Transverse colon (tissue), 4 donors: ENCODE measurements around the gene OSM. TPM values are rescaled to one million over a fixed set of nuclear protein-coding genes. Genes with fewer than 3 reads are reported as not detected.
A peak's percentile ranks its signal among the peaks of the same experiment; 100 is the strongest.

ENCODE experiments used
- DNase-seq: peaks from one replicate; pipeline ENCODE4 v3.0.0-alpha.2; 2019
- H3K27ac ChIP-seq, 4 donors: fragments of 200-600 bp; sonication (generic); 2 replicates each; pipeline ENCODE4 v1.5.1; 2016 to 2018; ENCODE audit warnings: inconsistent platforms in 4 of 4
- H3K27me3 ChIP-seq: fragments of 200-600 bp; sonication (generic); 2 replicates; pipeline ENCODE4 v1.5.1; 2017; ENCODE audit warnings: inconsistent platforms
- H3K36me3 ChIP-seq, 4 donors: fragments of 200-600 bp; sonication (generic); 2 replicates each; pipeline ENCODE4 v1.5.1; 2017 to 2019; ENCODE audit warnings: inconsistent platforms in 4 of 4
- H3K4me1 ChIP-seq, 4 donors: fragments of 200-600 bp; sonication (generic); 2 replicates each; pipeline ENCODE4 v1.5.1; 2017 to 2020; ENCODE audit warnings: inconsistent platforms in 4 of 4
- H3K4me3 ChIP-seq, 4 donors: fragments of 200-600 bp; sonication (generic); 1 replicate in 1 of 4; 2 replicates in 3 of 4; pipeline versions ENCODE4 v1.5.1 to v1.6.1; 2017 to 2019; ENCODE audit warnings: inconsistent platforms in 4 of 4
- H3K9me3 ChIP-seq, 2 donors: fragments of 200-600 bp; sonication (generic); 2 replicates each; pipeline ENCODE4 v1.5.1; 2017 to 2019; ENCODE audit warnings: inconsistent platforms in 2 of 2
- CTCF ChIP-seq, 5 experiments: fragments of 200-600 bp in 3 of 5; fragments of 450-650 bp in 2 of 5; sonication (generic) in 3 of 5; IDR thresholded peaks; 1 replicate in 2 of 5; 2 replicates in 3 of 5; pipeline ENCODE4 v1.5.1; 2016 to 2017; ENCODE audit warnings: antibody characterized with exemption in 5 of 5, inconsistent platforms in 3 of 5, mild to moderate bottlenecking in 2 of 5, moderate library complexity in 1 of 5
- EP300 ChIP-seq: sonication (generic); formaldehyde crosslinking; IDR thresholded peaks from one replicate; pipeline ENCODE4 v1.6.1; 2017; ENCODE audit warnings: antibody characterized with exemption, low read depth
- POLR2A ChIP-seq: fragments of 450-650 bp; IDR thresholded peaks from one replicate; pipeline ENCODE4 v1.6.1; 2016; ENCODE audit warnings: antibody characterized with exemption, mild to moderate bottlenecking, moderate library complexity
- POLR2AphosphoS5 ChIP-seq, 3 donors: sonication (generic); formaldehyde crosslinking; IDR thresholded peaks; one replicate each; pipeline ENCODE4 v1.6.1; 2016; ENCODE audit warnings: antibody characterized with exemption in 3 of 3
- WGBS, 2 donors: methylation state at CpG; one replicate each; pipeline ENCODE4 v1.1.5; 2018; ENCODE audit warnings: low coverage in 1 of 2; 5-methylcytosine and 5-hydroxymethylcytosine counted together
- in situ Hi-C, 4 donors: fragments of 200-750 bp; cut with MboI; loops; one replicate each; pipeline versions ENCODE4 v1.15.0 to v1.15.1; 2017; ENCODE audit warnings: low sequenced_read_pairs in 3 of 4, low pct_ligation_motif_present in 1 of 4, low pct_unique_long_range_greater_than_20kb in 1 of 4
- intact Hi-C: fragments of 100-400 bp; cut with DNase I; formaldehyde crosslinking; loops from one replicate; pipeline ENCODE4 v1.15.1; 2023; ENCODE audit warnings: low total_unique reads
- total RNA-seq, 4 donors: library from RNA; depleted of rRNA; stranded (reverse); fragments of >200 nt; gene quantifications; one replicate each; pipeline ENCODE4 v1.1.0, GENCODE V29; 2016

Gene OSM
- total RNA-seq, 4 donors from 2014 or later, result not detected

- Histone ChIP-seq H3K27ac (no peak overlapping the region), H3K27me3 (no peaks in the 10 kb centered on the region), H3K36me3 (peaks cover 0 to 2% (median 0%) of the 10 kb centered on the region in 4 donors), H3K4me3 (no peak overlapping the region), H3K4me1 (peaks cover 27 to 41% (median 34%) of the 10 kb centered on the region in 4 donors), H3K9me3 (no peaks in the 10 kb centered on the region)
- in situ Hi-C loops, result loop anchor here in 2 of 4 donors (10.0 to 25.0 kb wide), 2 partner anchors 98 to 100 kb away; partner anchors contain the start of genes RNF215 (in 2 of the 2) and SEC14L2 (in 1 of the 2)
- no peak for TF ChIP-seq POLR2A
- peak; percentile 87 to 97 (median 95) for TF ChIP-seq CTCF (IDR thresholded peaks at IDR 0.05)
- DNase-seq, result peak; percentile 87
- intact Hi-C loops, result no loop called here
- 47% methylated on average over 31 of the region's 31 CpGs; no CpG with 5 or more reads in 1 of the 2 donors for WGBS, 2 donors
These were observed 20.4 kb upstream of the OSM start for GRCh38 chr22:30286813-30287647.

GRCh38 chr22:30286331-30286730 is 19.7 kb upstream of the OSM start:
- no peak for DNase-seq
- Histone ChIP-seq H3K27ac (no peak overlapping the region), H3K4me3 (no peak overlapping the region), H3K36me3 (no peaks in the 10 kb centered on the region), H3K9me3 (no peaks in the 10 kb centered on the region), H3K4me1 (peaks cover 24 to 36% (median 29%) of the 10 kb centered on the region in 4 donors), H3K27me3 (no peaks in the 10 kb centered on the region)
- in situ Hi-C loops (loop anchor here in 2 of 4 donors (10.0 to 25.0 kb wide), 2 partner anchors 98 to 101 kb away; partner anchors contain the start of genes RNF215 (in 2 of the 2) and SEC14L2 (in 1 of the 2)), intact Hi-C loops (no loop called here)
- no peak for TF ChIP-seq EP300
- no peak for TF ChIP-seq POLR2AphosphoS5 (IDR thresholded peaks at IDR 0.05)
- no peak for TF ChIP-seq CTCF (IDR thresholded peaks at IDR 0.05)
- no peak for TF ChIP-seq POLR2A
- WGBS, 2 donors, result 67 to 89% methylated on average over 1 to 5 of the region's 5 CpGs

- in situ Hi-C loops (loop anchor here in 2 of 4 donors (10.0 to 25.0 kb wide), 2 partner anchors 99 to 101 kb away; partner anchors contain the start of genes RNF215 (in 2 of the 2) and SEC14L2 (in 1 of the 2)), intact Hi-C loops (no loop called here)
- Histone ChIP-seq H3K9me3 (no peaks in the 10 kb centered on the region), H3K4me1 (peaks cover 19 to 32% (median 24%) of the 10 kb centered on the region in 4 donors), H3K27ac (no peak overlapping the region), H3K4me3 (no peak overlapping the region), H3K36me3 (no peaks in the 10 kb centered on the region), H3K27me3 (no peaks in the 10 kb centered on the region)
- TF ChIP-seq POLR2AphosphoS5 (IDR thresholded peaks at IDR 0.05) (no peak), POLR2A (no peak), CTCF (IDR thresholded peaks at IDR 0.05) (no peak), EP300 (no peak)
- DNase-seq, result no peak
- WGBS, 2 donors, result 87% methylated on average over 8 of the region's 8 CpGs; no CpG with 5 or more reads in 1 of the 2 donors
These were observed 19.2 kb upstream of the OSM start for GRCh38 chr22:30285846-30286200.

GRCh38 chr22:30285176-30285845 is 18.7 kb upstream of the OSM start:
- H3K27ac ChIP-seq, result no peak overlapping the region
- peaks cover 14 to 27% (median 19%) of the 10 kb centered on the region in 4 donors for H3K4me1 ChIP-seq
- no peak overlapping the region for H3K4me3 ChIP-seq
- in situ Hi-C loops (loop anchor here in 2 of 4 donors (10.0 to 25.0 kb wide), 2 partner anchors 99 to 102 kb away; partner anchors contain the start of genes RNF215 (in 2 of the 2) and SEC14L2 (in 1 of the 2)), intact Hi-C loops (no loop called here)
- H3K27me3 ChIP-seq, result no peaks in the 10 kb centered on the region
- DNase-seq, result no peak
- WGBS, 2 donors, result 90% methylated on average over 26 of the region's 27 CpGs; no CpG with 5 or more reads in 1 of the 2 donors
- no peaks in the 10 kb centered on the region for H3K9me3 ChIP-seq
- H3K36me3 ChIP-seq, result no peaks in the 10 kb centered on the region
- no peak for TF ChIP-seq POLR2AphosphoS5 (IDR thresholded peaks at IDR 0.05)
- no peak for TF ChIP-seq CTCF (IDR thresholded peaks at IDR 0.05)
- no peak for TF ChIP-seq POLR2A
- no peak for TF ChIP-seq EP300
